Keratinocyte (primary cell): ENCODE results near the gene A2M. TPM values are rescaled to one million over a fixed set of nuclear protein-coding genes. Genes with fewer than 3 reads are reported as not detected.
"Not testable (repeated sequence)": the region's sequence is repeated elsewhere in the genome, so short reads cannot be mapped to it uniquely, and the experiment has no call there.

ENCODE experiments used
- DNase-seq: peaks from one replicate; pipeline ENCODE4 v3.0.0-alpha.2; 2011; ENCODE audit warnings: low read depth, missing footprints, low spot score
- FAIRE-seq: peaks from 2 replicates; lab custom pipeline; 2011; peaks lifted over from hg19 to GRCh38; lab: Jason Lieb, UNC
- H2AFZ ChIP-seq: 2 replicates; pipeline ENCODE4 v1.6.0; 2012; ENCODE audit warnings: low read length, control low read depth, inconsistent platforms; ENCODE audit not compliant: control insufficient read depth
- H3K27ac ChIP-seq: 2 replicates; pipeline ENCODE4 v1.5.1; 2011; ENCODE audit warnings: low read length; ENCODE audit not compliant: control insufficient read depth, insufficient read depth
- H3K27me3 ChIP-seq: 3 replicates; pipeline ENCODE4 v1.6.0; 2011; ENCODE audit warnings: low read length; ENCODE audit not compliant: control insufficient read depth, insufficient read depth; ENCODE audit errors: extremely low read depth
- H3K36me3 ChIP-seq, 2 experiments: 2 replicates in 1 of 2; 3 replicates in 1 of 2; pipeline ENCODE4 v1.5.1; 2011; ENCODE audit warnings: low read length in 2 of 2, mild to moderate bottlenecking in 1 of 2; ENCODE audit not compliant: control insufficient read depth in 2 of 2, insufficient read depth in 2 of 2; ENCODE audit errors: extremely low read depth in 1 of 2
- H3K4me1 ChIP-seq: 3 replicates; pipeline ENCODE4 v1.5.1; 2011; ENCODE audit warnings: low read length; ENCODE audit not compliant: control insufficient read depth, insufficient read depth; ENCODE audit errors: extremely low read depth
- H3K4me2 ChIP-seq: 3 replicates; pipeline ENCODE4 v1.6.0; 2011; ENCODE audit warnings: low read depth, low read length; ENCODE audit not compliant: control insufficient read depth, insufficient read depth; ENCODE audit errors: extremely low read depth
- H3K4me3 ChIP-seq, 3 experiments: fragments of 200-600 bp in 1 of 3; sonication (generic) in 1 of 3; 2 replicates in 2 of 3; 3 replicates in 1 of 3; pipeline ENCODE4 v1.5.1; 2011 to 2016; ENCODE audit warnings: low read length in 3 of 3, mild to moderate bottlenecking in 3 of 3, control low read depth in 2 of 3, inconsistent platforms in 1 of 3, low read depth in 1 of 3, mixed read lengths in 1 of 3, mixed run types in 1 of 3, moderate library complexity in 1 of 3; ENCODE audit not compliant: control insufficient read depth in 2 of 3, insufficient read depth in 2 of 3; ENCODE audit errors: extremely low read depth in 1 of 3
- H3K79me2 ChIP-seq: 2 replicates; pipeline ENCODE4 v1.6.0; 2012; ENCODE audit warnings: low read length; ENCODE audit not compliant: control insufficient read depth, insufficient read depth
- H3K9ac ChIP-seq: 3 replicates; pipeline ENCODE4 v1.6.0; 2011; ENCODE audit warnings: low read length; ENCODE audit not compliant: control insufficient read depth, insufficient read depth; ENCODE audit errors: extremely low read depth
- H3K9me1 ChIP-seq: 3 replicates; pipeline ENCODE4 v1.6.0; 2011; ENCODE audit warnings: low read length; ENCODE audit not compliant: control insufficient read depth, insufficient read depth; ENCODE audit errors: extremely low read depth
- H3K9me3 ChIP-seq: 2 replicates; pipeline ENCODE4 v1.5.1; 2012; ENCODE audit warnings: low read depth, low read length; ENCODE audit not compliant: control insufficient read depth
- H4K20me1 ChIP-seq: 3 replicates; pipeline ENCODE4 v1.6.0; 2011; ENCODE audit warnings: low read length; ENCODE audit not compliant: control insufficient read depth, insufficient read depth; ENCODE audit errors: extremely low read depth
- CTCF ChIP-seq, 3 experiments: IDR thresholded peaks in 1 of 3; conservative IDR thresholded peaks in 1 of 3; optimal IDR thresholded peaks in 1 of 3; 2 replicates in 2 of 3; 3 replicates in 1 of 3; pipeline versions ENCODE3 to v1.5.1; 2011; ENCODE audit warnings: low read length in 3 of 3, mild to moderate bottlenecking in 3 of 3, moderate library complexity in 2 of 3, control low read depth in 1 of 3, inconsistent platforms in 1 of 3; ENCODE audit not compliant: insufficient read depth in 2 of 3; ENCODE audit errors: extremely low read depth in 1 of 3
- EZH2 ChIP-seq: IDR thresholded peaks from one replicate; pipeline ENCODE4 v1.6.1; 2012; ENCODE audit warnings: inconsistent platforms, mild to moderate bottlenecking, low read length, moderate library complexity
- dilution Hi-C: fragments of 300-500 bp; cut with MboI; formaldehyde crosslinking; loops from one replicate; pipeline ENCODE4 v1.7.0; 2020; ENCODE audit warnings: low sequenced_read_pairs; ENCODE audit not compliant: extremely low pct_ligation_motif_present
- polyA plus RNA-seq, 5 experiments: library from polyadenylated mRNA; depleted of rRNA in 3 of 5; stranded (reverse) in 3 of 5; stranded (forward) in 1 of 5; unstranded in 1 of 5; fragments of >200 nt; gene quantifications; 1 replicate in 1 of 5; 2 replicates in 3 of 5; 3 replicates in 1 of 5; pipeline versions ENCODE4 v1.2.1 to v1.2.3, GENCODE V29; 2011 to 2012; ENCODE audit warnings: missing spikeins in 2 of 5, low read depth in 1 of 5, low replicate concordance in 1 of 5

Gene A2M
- polyA plus RNA-seq, 1 donor (not counting 4 experiments of a cell fraction or from before 2014, with no cell fraction given): 0.49 TPM

GRCh38 chr12:9143137-9143536 is 27.4 kb upstream of the A2M start:
- Histone ChIP-seq H3K9me3 (no peaks in the 10 kb centered on the region), H3K9me1 (no peaks in the 10 kb centered on the region), H2AFZ (no peak overlapping the region), H3K4me2 (no peak overlapping the region), H3K4me3 (no peak overlapping the region), H4K20me1 (no peaks in the 10 kb centered on the region), H3K27ac (no peak overlapping the region), H3K27me3 (peaks cover 4% of the 10 kb centered on the region), H3K9ac (no peak overlapping the region), H3K36me3 (no peaks in the 10 kb centered on the region), H3K79me2 (no peaks in the 10 kb centered on the region), H3K4me1 (no peaks in the 10 kb centered on the region)
- DNase-seq (no peak), FAIRE-seq (no peak)
- TF ChIP-seq CTCF (optimal IDR thresholded peaks at IDR 0.05 in 1 of 3, IDR thresholded peaks at IDR 0.05 in 1 of 3, conservative IDR thresholded peaks at IDR 0.05 in 1 of 3; ENCODE audit: extremely low read depth in 1 of 3, insufficient read depth in 2 of 3, low read length in 3 of 3) (no peak), EZH2 (no peak)
- dilution Hi-C loops: no loop called here

- H3K9me1 ChIP-seq, H3K79me2 ChIP-seq, H2AFZ ChIP-seq, H3K27ac ChIP-seq, H3K36me3 ChIP-seq, H3K27me3 ChIP-seq, FAIRE-seq, H3K4me3 ChIP-seq, H3K4me2 ChIP-seq, DNase-seq, H3K9ac ChIP-seq, H3K4me1 ChIP-seq, H3K9me3 ChIP-seq, dilution Hi-C loops, H4K20me1 ChIP-seq: not testable (repeated sequence)
Measured at GRCh38 chr12:9139588-9140290, 24.0 kb upstream of the A2M start.

GRCh38 chr12:9135903-9136310 is 20.2 kb upstream of the A2M start:
- Histone ChIP-seq H3K9me3 (no peaks in the 10 kb centered on the region), H3K36me3 (no peaks in the 10 kb centered on the region), H3K27me3 (peaks cover 7% of the 10 kb centered on the region), H2AFZ (no peak overlapping the region), H3K9ac (no peak overlapping the region), H3K4me1 (no peaks in the 10 kb centered on the region), H3K79me2 (no peaks in the 10 kb centered on the region), H3K4me2 (no peak overlapping the region), H3K9me1 (no peaks in the 10 kb centered on the region), H3K4me3 (no peak overlapping the region), H4K20me1 (no peaks in the 10 kb centered on the region), H3K27ac (no peak overlapping the region)
- dilution Hi-C loops: no loop called here
- DNase-seq (no peak), FAIRE-seq (no peak)
- TF ChIP-seq EZH2: no peak
- TF ChIP-seq CTCF (optimal IDR thresholded peaks at IDR 0.05 in 1 of 3, IDR thresholded peaks at IDR 0.05 in 1 of 3, conservative IDR thresholded peaks at IDR 0.05 in 1 of 3; ENCODE audit: extremely low read depth in 1 of 3, insufficient read depth in 2 of 3, low read length in 3 of 3): no peak
